K562 (cell line): ENCODE results near the gene WDR86. TPM values are rescaled to one million over a fixed set of nuclear protein-coding genes. Genes with fewer than 3 reads are reported as not detected.

Experiments
- FOXA3 ChIP-seq, 2 experiments: fragments of 450-650 bp in 1 of 2; sonication (generic) in 1 of 2; formaldehyde crosslinking; IDR thresholded peaks in 1 of 2; conservative IDR thresholded peaks in 1 of 2; 2 replicates each; pipeline versions ENCODE4 v1.4.0 to v1.8.0; 2020 to 2022; ENCODE audit warnings: mild to moderate bottlenecking in 2 of 2, missing genetic modification reagents in 1 of 2
- POLR3A ChIP-seq: IDR thresholded peaks from 2 replicates; pipeline ENCODE4 v1.6.1; 2011; ENCODE audit warnings: borderline replicate concordance, mild to moderate bottlenecking, moderate library complexity; ENCODE audit not compliant: insufficient read length, insufficient read depth; ENCODE audit errors: extremely low read depth
- SRSF3 ChIP-seq: fragments of 200-400 bp; formaldehyde crosslinking; IDR thresholded peaks from 2 replicates; pipeline ENCODE4 v1.6.1; 2016; ENCODE audit warnings: mild to moderate bottlenecking, low read length, moderate library complexity; ENCODE audit not compliant: insufficient read depth
- TRIM28 ChIP-seq: fragments of 450-650 bp; IDR thresholded peaks from 2 replicates; pipeline ENCODE4 v1.6.1; 2017
- ZNF140 ChIP-seq: fragments of 250-450 bp; sonication (Bioruptor Pico); IDR thresholded peaks from 2 replicates; pipeline ENCODE4 v1.8.0; 2021; ENCODE audit warnings: moderate library complexity, mild to moderate bottlenecking, inconsistent platforms
- polyA plus RNA-seq, 8 experiments: library from polyadenylated mRNA; depleted of rRNA in 4 of 8; stranded (reverse) in 5 of 8; unstranded in 3 of 8; fragments of >200 nt; fragmentation: Nextera tagmentation in 2 of 8; fragmentation: Illumina TruSeq in 1 of 8; extraction: Ambion mirVana in 2 of 8; extraction: Trizol in 1 of 8; gene quantifications; 2 replicates each; pipeline versions ENCODE4 v1.2.1 to v1.2.3, GENCODE V29; 2011 to 2014; ENCODE audit warnings: inconsistent platforms in 1 of 8, missing spikeins in 1 of 8
- total RNA-seq, 7 experiments: library from RNA; depleted of rRNA in 6 of 7; stranded (reverse); fragments of >200 nt in 6 of 7; fragmentation: Illumina TruSeq in 2 of 7; extraction: Trizol in 2 of 7; gene quantifications; 2 replicates each; pipeline versions ENCODE4 v1.2.1 to v1.2.3, GENCODE V29; 2011 to 2021; ENCODE audit warnings: low replicate concordance in 1 of 7
- TF ChIP-seq, protein P1 (sequence below): sonication (generic); formaldehyde crosslinking; IDR thresholded peaks from 2 replicates; pipeline ENCODE4 v1.8.0; 2022; ENCODE audit warnings: mild to moderate bottlenecking, missing genetic modification reagents
- TF ChIP-seq, protein P2 (sequence below): sonication (generic); formaldehyde crosslinking; IDR thresholded peaks from 2 replicates; pipeline ENCODE4 v1.5.0; 2020; ENCODE audit warnings: missing genetic modification reagents
- TF ChIP-seq, protein P3 (sequence below): fragments of 450-650 bp; IDR thresholded peaks from 2 replicates; pipeline ENCODE4 v1.6.1; 2014; ENCODE audit warnings: low read depth, mild to moderate bottlenecking, moderate library complexity, borderline replicate concordance
- TF ChIP-seq, protein P4 (sequence below), 3 experiments: fragments of 200-800 bp in 1 of 3; fragments of 250-450 bp in 1 of 3; fragments of 450-650 bp in 1 of 3; sonication (Bioruptor Pico) in 1 of 3; sonication (Bioruptor generic) in 1 of 3; formaldehyde crosslinking in 1 of 3; IDR thresholded peaks; 2 replicates each; pipeline versions ENCODE4 v1.6.1 to v1.8.0; 2016 to 2022; ENCODE audit warnings: mild to moderate bottlenecking in 2 of 3, missing genetic modification characterization in 2 of 3, missing compliant biosample characterization in 1 of 3, moderate library complexity in 1 of 3
- TF ChIP-seq, protein P5 (sequence below): fragments of 250-450 bp; sonication (Bioruptor Pico); IDR thresholded peaks from 2 replicates; pipeline ENCODE4 v1.5.0; 2021; ENCODE audit warnings: mild to moderate bottlenecking, moderate library complexity

WDR86 gene
- total and polyA plus RNA-seq, 9 of the 15 experiments (the other 6 are each of a cell fraction or from before 2014, with no cell fraction given): 0.24 TPM; not detected in 8

DNA sequence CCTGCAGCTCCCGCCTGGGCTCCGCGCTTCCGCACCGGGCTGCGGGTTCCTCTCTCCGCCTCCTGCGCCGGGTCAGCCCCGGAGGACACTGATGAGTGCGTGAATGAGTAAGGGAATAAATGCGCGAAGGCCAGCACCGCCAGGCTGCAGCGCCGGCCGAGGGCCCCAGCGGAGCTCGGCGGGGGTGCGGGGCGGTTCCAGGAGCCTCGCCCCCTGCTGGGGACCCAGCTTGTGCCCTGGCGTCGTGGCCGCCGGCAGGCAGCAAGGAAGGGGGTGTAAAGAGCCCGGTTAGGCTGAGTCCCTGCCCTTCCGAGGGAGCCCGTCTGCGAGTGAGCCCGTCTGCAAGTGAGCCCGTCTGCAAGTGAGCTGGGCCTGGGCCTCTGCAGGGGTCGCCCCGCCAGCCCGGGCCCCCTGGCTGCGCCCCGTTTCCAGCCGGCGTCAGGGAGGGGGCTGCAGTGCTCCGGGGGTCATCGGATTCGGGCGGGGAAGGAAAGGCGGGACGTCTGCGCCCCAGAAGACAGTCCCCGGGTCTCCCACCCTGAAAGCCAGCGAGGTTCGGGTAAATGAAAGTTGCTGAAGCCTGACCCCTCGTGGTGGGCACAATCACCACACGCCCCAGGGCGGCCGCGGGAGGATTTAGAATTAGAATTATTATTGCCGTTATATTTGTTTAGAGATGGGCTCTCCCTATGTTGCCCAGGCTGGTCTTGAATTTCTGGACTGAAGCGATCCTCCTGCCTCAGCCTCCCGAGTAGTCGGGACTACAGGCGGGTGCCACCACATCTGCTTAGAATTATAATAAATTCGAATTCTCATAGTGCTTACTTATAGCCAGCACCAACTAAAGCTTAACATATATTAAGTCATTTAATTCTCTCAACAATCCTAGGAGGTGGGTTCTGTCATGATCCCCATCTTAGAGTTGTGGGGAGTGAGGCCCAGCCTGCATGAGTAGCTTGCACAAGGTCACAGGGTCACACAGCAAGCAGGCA is 38.7 kb upstream of the WDR86 start (continued):
- TF ChIP-seq, protein P1, sequence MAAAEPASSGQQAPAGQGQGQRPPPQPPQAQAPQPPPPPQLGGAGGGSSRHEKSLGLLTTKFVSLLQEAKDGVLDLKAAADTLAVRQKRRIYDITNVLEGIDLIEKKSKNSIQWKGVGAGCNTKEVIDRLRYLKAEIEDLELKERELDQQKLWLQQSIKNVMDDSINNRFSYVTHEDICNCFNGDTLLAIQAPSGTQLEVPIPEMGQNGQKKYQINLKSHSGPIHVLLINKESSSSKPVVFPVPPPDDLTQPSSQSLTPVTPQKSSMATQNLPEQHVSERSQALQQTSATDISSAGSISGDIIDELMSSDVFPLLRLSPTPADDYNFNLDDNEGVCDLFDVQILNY (CRISPR knock-in tag): no peak
- TF ChIP-seq, protein P2, sequence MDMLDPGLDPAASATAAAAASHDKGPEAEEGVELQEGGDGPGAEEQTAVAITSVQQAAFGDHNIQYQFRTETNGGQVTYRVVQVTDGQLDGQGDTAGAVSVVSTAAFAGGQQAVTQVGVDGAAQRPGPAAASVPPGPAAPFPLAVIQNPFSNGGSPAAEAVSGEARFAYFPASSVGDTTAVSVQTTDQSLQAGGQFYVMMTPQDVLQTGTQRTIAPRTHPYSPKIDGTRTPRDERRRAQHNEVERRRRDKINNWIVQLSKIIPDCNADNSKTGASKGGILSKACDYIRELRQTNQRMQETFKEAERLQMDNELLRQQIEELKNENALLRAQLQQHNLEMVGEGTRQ (CRISPR knock-in tag): no peak
- no peak for TF ChIP-seq FOXA3 (CRISPR knock-in tag; conservative IDR thresholded peaks at IDR 0.05 in 1 of 2, IDR thresholded peaks at IDR 0.05 in 1 of 2)
- TF ChIP-seq, protein P3, sequence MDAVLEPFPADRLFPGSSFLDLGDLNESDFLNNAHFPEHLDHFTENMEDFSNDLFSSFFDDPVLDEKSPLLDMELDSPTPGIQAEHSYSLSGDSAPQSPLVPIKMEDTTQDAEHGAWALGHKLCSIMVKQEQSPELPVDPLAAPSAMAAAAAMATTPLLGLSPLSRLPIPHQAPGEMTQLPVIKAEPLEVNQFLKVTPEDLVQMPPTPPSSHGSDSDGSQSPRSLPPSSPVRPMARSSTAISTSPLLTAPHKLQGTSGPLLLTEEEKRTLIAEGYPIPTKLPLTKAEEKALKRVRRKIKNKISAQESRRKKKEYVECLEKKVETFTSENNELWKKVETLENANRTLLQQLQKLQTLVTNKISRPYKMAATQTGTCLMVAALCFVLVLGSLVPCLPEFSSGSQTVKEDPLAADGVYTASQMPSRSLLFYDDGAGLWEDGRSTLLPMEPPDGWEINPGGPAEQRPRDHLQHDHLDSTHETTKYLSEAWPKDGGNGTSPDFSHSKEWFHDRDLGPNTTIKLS: peak; percentile 48; the same call in 1 of the 2 replicates
- TF ChIP-seq SRSF3: no peak
- no peak for TF ChIP-seq POLR3A
- no peak for TF ChIP-seq ZNF140 (CRISPR knock-in tag)
- TF ChIP-seq, protein P4, sequence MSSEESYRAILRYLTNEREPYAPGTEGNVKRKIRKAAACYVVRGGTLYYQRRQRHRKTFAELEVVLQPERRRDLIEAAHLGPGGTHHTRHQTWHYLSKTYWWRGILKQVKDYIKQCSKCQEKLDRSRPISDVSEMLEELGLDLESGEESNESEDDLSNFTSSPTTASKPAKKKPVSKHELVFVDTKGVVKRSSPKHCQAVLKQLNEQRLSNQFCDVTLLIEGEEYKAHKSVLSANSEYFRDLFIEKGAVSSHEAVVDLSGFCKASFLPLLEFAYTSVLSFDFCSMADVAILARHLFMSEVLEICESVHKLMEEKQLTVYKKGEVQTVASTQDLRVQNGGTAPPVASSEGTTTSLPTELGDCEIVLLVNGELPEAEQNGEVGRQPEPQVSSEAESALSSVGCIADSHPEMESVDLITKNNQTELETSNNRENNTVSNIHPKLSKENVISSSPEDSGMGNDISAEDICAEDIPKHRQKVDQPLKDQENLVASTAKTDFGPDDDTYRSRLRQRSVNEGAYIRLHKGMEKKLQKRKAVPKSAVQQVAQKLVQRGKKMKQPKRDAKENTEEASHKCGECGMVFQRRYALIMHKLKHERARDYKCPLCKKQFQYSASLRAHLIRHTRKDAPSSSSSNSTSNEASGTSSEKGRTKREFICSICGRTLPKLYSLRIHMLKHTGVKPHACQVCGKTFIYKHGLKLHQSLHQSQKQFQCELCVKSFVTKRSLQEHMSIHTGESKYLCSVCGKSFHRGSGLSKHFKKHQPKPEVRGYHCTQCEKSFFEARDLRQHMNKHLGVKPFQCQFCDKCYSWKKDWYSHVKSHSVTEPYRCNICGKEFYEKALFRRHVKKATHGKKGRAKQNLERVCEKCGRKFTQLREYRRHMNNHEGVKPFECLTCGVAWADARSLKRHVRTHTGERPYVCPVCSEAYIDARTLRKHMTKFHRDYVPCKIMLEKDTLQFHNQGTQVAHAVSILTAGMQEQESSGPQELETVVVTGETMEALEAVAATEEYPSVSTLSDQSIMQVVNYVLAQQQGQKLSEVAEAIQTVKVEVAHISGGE (CRISPR knock-in tag; IDR thresholded peaks at IDR 0.05): no peak
- TF ChIP-seq, protein P5, sequence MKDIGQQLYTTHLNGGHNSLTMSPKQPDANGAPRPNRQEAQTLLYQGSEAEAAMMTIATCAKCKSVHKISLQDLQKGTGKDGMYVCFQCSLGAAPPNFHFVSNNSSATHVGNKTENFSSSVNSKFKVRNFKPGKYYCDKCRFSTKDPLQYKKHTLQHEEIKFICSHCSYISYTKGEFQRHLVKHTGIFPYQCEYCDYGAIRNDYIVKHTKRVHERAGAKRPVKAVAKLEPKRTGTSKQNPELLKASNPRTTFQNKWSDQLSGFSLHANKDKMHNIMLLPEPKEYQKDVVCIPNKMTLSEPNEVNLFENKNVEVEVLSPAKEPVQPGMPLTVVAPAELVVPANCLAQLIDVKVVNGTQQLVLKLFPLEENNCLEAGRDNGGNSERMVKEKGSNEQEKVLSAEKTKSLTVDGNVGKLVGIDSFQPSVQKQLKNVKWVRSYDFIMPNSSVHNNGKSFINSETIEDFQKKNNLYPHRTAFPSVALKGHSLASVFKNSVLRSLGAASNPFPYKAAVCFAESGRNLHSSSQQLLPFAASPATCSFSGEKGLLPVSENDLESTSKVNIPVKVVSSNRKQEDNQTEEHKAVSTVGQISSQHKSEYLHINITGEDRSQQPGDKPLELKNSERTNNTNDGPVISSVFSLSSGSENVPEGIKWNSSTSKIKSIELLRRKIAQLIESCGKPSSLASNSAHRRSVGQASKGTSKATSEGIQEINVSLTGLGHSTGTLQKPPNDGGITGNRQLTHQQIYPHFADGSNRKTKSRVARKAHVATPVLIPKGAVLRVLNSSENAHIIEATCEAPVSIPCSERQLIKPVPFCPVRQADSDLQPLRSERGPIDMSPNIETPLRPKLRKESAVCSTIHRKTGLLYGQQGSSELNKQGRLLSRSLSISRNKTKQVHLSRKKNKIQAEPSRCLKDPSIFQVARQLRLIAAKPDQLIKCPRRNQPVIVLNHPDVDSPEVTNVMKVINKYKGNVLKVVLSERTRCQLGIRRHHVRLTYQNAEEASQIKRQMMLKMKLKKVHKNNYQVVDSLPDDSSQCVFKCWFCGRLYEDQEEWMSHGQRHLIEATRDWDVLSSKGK: no peak
- TF ChIP-seq TRIM28: no peak
